ENCODE results near the gene SOX5.
"Not testable (repeated sequence)": the region's sequence is repeated elsewhere in the genome, so short reads cannot be mapped to it uniquely, and the experiment has no call there.

SOX5 gene

DNA sequence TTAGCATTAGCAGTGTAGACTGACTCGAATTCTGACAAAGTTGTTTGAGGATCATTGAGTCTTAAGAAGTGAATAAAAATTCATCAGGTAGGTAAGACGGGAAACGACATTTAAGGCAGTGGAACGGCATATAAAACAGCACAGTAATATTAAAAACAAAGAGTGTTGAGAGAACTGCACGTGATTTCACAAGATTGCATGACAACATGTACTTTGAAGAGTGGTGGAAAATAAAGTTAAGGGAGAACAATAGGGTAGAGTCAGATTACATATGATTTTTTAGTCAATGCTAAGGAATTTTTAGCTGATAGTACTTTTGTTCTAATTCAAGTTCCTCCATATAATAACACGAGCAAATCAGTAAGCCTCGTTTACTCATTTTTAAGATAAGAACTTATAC lies 115.4 kb downstream of the SOX5 start:
- H3K4me3 ChIP-seq (ENCODE audit: low read depth, low read length) = no peak overlapping the region
- TF ChIP-seq, protein P1, sequence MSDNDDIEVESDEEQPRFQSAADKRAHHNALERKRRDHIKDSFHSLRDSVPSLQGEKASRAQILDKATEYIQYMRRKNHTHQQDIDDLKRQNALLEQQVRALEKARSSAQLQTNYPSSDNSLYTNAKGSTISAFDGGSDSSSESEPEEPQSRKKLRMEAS (IDR thresholded peaks at IDR 0.05; ENCODE audit: low read depth, low read length) = no peak
- TF ChIP-seq POLR2A (IDR thresholded peaks at IDR 0.05; ENCODE audit: extremely low read depth, insufficient read length) = no peak
- TF ChIP-seq, protein P2, sequence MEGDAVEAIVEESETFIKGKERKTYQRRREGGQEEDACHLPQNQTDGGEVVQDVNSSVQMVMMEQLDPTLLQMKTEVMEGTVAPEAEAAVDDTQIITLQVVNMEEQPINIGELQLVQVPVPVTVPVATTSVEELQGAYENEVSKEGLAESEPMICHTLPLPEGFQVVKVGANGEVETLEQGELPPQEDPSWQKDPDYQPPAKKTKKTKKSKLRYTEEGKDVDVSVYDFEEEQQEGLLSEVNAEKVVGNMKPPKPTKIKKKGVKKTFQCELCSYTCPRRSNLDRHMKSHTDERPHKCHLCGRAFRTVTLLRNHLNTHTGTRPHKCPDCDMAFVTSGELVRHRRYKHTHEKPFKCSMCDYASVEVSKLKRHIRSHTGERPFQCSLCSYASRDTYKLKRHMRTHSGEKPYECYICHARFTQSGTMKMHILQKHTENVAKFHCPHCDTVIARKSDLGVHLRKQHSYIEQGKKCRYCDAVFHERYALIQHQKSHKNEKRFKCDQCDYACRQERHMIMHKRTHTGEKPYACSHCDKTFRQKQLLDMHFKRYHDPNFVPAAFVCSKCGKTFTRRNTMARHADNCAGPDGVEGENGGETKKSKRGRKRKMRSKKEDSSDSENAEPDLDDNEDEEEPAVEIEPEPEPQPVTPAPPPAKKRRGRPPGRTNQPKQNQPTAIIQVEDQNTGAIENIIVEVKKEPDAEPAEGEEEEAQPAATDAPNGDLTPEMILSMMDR (IDR thresholded peaks at IDR 0.05; ENCODE audit: low read depth, low read length) = no peak
- no peak for TF ChIP-seq MYC (IDR thresholded peaks at IDR 0.05; ENCODE audit: low read depth, low read length)
- no peak for DNase-seq (ENCODE audit: low read depth)

DNA sequence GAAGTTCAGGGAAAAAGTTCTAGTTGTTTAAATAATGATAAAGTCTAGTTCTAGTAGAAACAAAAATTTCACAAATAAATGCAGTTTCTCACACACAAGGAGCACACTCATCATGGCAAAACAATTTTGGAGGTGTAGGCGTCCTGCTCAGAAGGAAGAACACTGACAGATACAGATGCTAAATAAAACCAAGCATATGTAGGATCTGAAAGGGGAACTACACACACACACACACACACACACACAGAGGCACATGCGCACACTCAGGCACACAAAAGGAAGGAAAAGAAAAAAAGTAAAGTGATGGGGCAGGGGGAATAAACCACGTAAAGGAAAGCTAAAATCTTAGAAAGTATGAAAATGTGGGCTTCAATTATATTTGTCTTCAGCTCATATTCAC lies 117.7 kb downstream of the SOX5 start:
- no peak for DNase-seq (ENCODE audit: low read depth)
- H3K4me3 ChIP-seq (ENCODE audit: low read depth, low read length) = no peak overlapping the region
- TF ChIP-seq POLR2A (IDR thresholded peaks at IDR 0.05; ENCODE audit: extremely low read depth, insufficient read length) (no peak), MYC (IDR thresholded peaks at IDR 0.05; ENCODE audit: low read depth, low read length) (no peak)
- TF ChIP-seq, protein P1 (IDR thresholded peaks at IDR 0.05; ENCODE audit: low read depth, low read length) = no peak
- TF ChIP-seq, protein P2 (IDR thresholded peaks at IDR 0.05; ENCODE audit: low read depth, low read length) = no peak

DNA sequence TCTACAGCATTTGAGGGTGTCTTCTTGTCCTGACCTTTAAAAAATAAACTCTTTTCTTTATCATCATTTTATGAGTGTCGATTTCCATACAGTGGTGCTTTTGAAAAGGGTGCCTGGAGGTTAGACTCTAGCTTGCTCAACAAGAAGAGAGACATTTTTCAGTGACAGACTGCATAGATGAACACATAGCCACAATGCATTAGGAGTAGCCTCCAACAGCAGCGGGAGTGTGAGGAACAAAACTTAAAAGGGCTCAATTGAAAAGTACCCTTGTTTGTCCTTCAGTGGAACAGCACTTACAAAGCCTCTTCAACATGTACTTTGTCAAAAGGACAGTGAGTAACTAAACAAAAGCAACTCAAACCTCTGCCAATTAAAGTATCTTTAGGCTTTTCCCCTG lies 119.3 kb downstream of the SOX5 start:
- no peak overlapping the region for H3K4me3 ChIP-seq (ENCODE audit: low read depth, low read length)
- no peak for DNase-seq (ENCODE audit: low read depth)
- TF ChIP-seq, protein P1 (IDR thresholded peaks at IDR 0.05; ENCODE audit: low read depth, low read length) = no peak
- TF ChIP-seq, protein P2 (IDR thresholded peaks at IDR 0.05; ENCODE audit: low read depth, low read length) = no peak

DNA sequence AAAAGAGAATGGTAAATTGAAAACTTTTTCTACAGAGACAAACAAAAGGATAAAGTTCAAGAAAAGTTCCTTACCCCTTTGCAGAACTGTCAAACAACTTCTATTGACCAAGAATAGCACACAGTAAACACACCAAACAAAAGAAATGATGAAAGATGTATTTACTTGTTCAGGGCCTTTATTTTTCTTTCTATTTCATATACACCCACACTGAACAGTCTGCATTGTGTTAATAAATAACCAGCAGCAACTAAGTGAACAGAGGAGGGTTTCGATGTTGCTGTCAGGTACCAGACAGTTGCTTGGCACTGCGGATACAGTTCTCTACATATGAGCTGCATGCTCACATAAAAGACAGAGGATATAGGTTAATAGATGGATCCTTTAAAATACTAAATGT lies 122.1 kb downstream of the SOX5 start:
- no peak for DNase-seq (ENCODE audit: low read depth)
- TF ChIP-seq, protein P1 (IDR thresholded peaks at IDR 0.05; ENCODE audit: low read depth, low read length) = no peak
- TF ChIP-seq, protein P2 (IDR thresholded peaks at IDR 0.05; ENCODE audit: low read depth, low read length) = no peak
- TF ChIP-seq POLR2A (IDR thresholded peaks at IDR 0.05; ENCODE audit: extremely low read depth, insufficient read length) (no peak), MYC (IDR thresholded peaks at IDR 0.05; ENCODE audit: low read depth, low read length) (no peak)
- H3K4me3 ChIP-seq (ENCODE audit: low read depth, low read length) = no peak overlapping the region

DNA sequence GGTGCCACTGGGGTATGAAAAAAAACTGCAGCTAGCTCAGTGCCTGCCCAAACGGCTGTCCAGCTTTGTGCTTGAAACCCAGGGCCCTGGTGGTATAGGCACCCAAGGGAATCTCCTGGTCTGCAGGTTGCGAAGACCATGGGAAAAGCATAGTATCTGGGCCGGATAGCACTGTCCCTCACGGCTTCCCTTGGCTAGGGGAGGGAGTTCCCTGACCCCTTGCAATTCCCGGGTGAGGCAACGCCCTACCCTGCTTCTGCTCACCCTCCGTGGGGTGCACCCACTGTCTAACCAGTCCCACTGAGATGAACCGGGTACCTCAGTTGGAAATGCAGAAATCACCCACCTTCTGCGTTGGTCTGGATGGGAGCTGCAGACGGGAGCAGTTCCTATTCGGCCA lies 124.3 kb downstream of the SOX5 start:
- H3K4me3 ChIP-seq (ENCODE audit: low read depth, low read length); DNase-seq (ENCODE audit: low read depth): not testable (repeated sequence)

DNA sequence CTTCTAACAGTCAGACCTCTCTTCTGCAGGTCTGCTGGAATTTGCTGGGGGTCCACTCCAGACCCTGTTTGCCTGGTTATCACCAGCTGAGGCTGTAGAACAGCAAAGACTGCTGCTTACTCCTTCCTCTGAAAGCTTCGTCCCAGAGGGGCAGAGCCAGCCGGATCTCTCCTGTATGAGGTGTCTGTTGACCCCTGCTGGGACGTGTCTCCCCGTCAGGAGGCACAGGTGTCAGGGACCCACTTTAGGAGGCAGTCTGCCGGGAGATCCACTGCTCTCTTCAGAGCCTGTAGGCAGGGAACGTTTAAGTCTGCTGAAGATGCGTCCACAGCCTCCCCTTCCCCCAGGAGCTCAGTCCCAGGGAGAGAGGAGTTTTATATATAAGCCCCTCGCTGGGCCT lies 125.1 kb downstream of the SOX5 start:
- TF ChIP-seq POLR2A (IDR thresholded peaks at IDR 0.05; ENCODE audit: extremely low read depth, insufficient read length) (no peak), MYC (IDR thresholded peaks at IDR 0.05; ENCODE audit: low read depth, low read length) (no peak)
- TF ChIP-seq, protein P1 (IDR thresholded peaks at IDR 0.05; ENCODE audit: low read depth, low read length) = no peak
- TF ChIP-seq, protein P2 (IDR thresholded peaks at IDR 0.05; ENCODE audit: low read depth, low read length) = no peak
- no peak overlapping the region for H3K4me3 ChIP-seq (ENCODE audit: low read depth, low read length)
- DNase-seq (ENCODE audit: low read depth) = no peak

DNA sequence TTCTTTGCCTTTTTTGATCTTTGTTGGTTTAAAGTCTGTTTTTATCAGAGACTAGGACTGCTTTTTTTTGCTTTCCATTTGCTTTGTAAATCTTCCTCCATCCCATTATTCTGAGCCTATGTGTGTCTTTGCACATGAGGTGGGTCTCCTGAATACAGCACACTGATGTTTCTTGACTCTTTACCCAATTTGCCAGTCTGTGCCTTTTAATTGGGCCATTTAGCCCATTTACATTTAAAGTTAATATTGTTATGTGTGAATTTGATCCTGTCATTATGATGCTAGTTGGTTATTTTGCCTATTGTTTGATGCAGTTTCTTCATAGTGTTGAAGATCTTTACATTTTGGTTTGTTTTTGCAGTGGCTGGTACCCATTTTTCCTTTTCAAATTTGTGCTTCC lies 126.6 kb downstream of the SOX5 start:
- not testable (repeated sequence) for H3K4me3 ChIP-seq (ENCODE audit: low read depth, low read length); DNase-seq (ENCODE audit: low read depth)

Data from NB4 (cell line).